Activated B cell treated with CpG ODN at 0.5 μM for 24 hours (primary cell): Measurements from ENCODE around the gene IL37. TPM values are rescaled to one million over a fixed set of nuclear protein-coding genes. Genes with fewer than 3 reads are reported as not detected.

ENCODE experiments used
- ATAC-seq: fragments of 200-7000 bp; cut with Tn5 transposase; one replicate; pipeline ENCODE4 v1.10.0; 2021; ENCODE audit warnings: low read depth, mild to moderate bottlenecking, moderate library complexity
- CTCF ChIA-PET: fragments of 350-600 bp; sonication (Branson Sonifier 250); formaldehyde crosslinking; loops from one replicate; lab custom pipeline; 2021; ENCODE audit warnings: antibody characterized with exemption; lab: Charles Lee
- POLR2A ChIA-PET: fragments of 350-600 bp; sonication (Branson Sonifier 250); formaldehyde crosslinking; loops from one replicate; lab custom pipeline; 2021; ENCODE audit warnings: antibody characterized with exemption; lab: Charles Lee
- DNase-seq: peaks from one replicate; pipeline ENCODE4 v3.0.0; 2022
- H3K27ac Mint-ChIP-seq: one replicate; pipeline ENCODE4 v1.8.0; 2020; ENCODE audit warnings: mixed read lengths
- H3K27me3 Mint-ChIP-seq: one replicate; pipeline ENCODE4 v1.8.0; 2021; ENCODE audit warnings: mixed read lengths
- H3K36me3 Mint-ChIP-seq: one replicate; pipeline ENCODE4 v1.8.0; 2021; ENCODE audit warnings: low read depth, mixed read lengths
- H3K4me1 Mint-ChIP-seq: one replicate; pipeline ENCODE4 v1.8.0; 2021; ENCODE audit warnings: mixed read lengths
- H3K4me3 Mint-ChIP-seq: one replicate; pipeline ENCODE4 v1.8.0; 2020; ENCODE audit warnings: mild to moderate bottlenecking, mixed read lengths
- H3K9me3 Mint-ChIP-seq: one replicate; pipeline ENCODE4 v1.8.0; 2020; ENCODE audit warnings: mixed read lengths
- CTCF ChIP-seq: fragments of 200-600 bp; IDR thresholded peaks from one replicate; pipeline ENCODE4 v1.8.0; 2022; ENCODE audit warnings: antibody characterized with exemption, mild to moderate bottlenecking
- intact Hi-C: fragments of 100-400 bp; cut with micrococcal nuclease; formaldehyde crosslinking; loops from one replicate; pipeline ENCODE4 v1.15.1; 2024
- total RNA-seq: library from RNA; stranded (reverse); gene quantifications from 2 replicates; pipeline ENCODE4 v1.2.3, GENCODE V29; 2022

IL37 gene
- total RNA-seq, 1 donor from 2014 or later: not detected

GRCh38 chr2:112881217-112881985 is 29.6 kb upstream of the IL37 start:
- Mint-ChIP-seq H3K27ac (peak overlapping the region; percentile 77), H3K27me3 (no peaks in the 10 kb centered on the region), H3K36me3 (no peaks in the 10 kb centered on the region), H3K9me3 (no peaks in the 10 kb centered on the region), H3K4me3 (peak overlapping the region; percentile 16), H3K4me1 (peaks cover 31% of the 10 kb centered on the region)
- POLR2A ChIA-PET: interaction anchor here (0.5 to 3.0 kb wide), 12 partner anchors 40 to 993 kb away, joined by 3 to 15 read pairs (median 6); partner anchors contain the start of genes CKAP2L and IL1B
- intact Hi-C loops: loop anchor here (1.0 kb wide), 1 partner anchor 40 kb away; no protein-coding TSS in a partner anchor
- ATAC-seq (peak; percentile 88), DNase-seq (no peak)
- no peak for TF ChIP-seq CTCF
- CTCF ChIA-PET: interaction anchor here (0.8 to 12.5 kb wide), 3 partner anchors 47 to 130 kb away, joined by 3 to 302 read pairs (median 4); no protein-coding TSS in a partner anchor

- Mint-ChIP-seq H3K27ac (no peak overlapping the region), H3K4me3 (no peak overlapping the region), H3K4me1 (peaks cover 31% of the 10 kb centered on the region), H3K36me3 (no peaks in the 10 kb centered on the region), H3K27me3 (no peaks in the 10 kb centered on the region), H3K9me3 (no peaks in the 10 kb centered on the region)
- ChIA-PET POLR2A (interaction anchor here (1.9 kb wide), 1 partner anchor 134 kb away, joined by 9 read pairs; no protein-coding TSS in a partner anchor), CTCF (interaction anchor here (0.8 to 12.5 kb wide), 3 partner anchors 110 to 257 kb away, joined by 3 to 302 read pairs (median 3); no protein-coding TSS in a partner anchor)
- DNase-seq (no peak), ATAC-seq (no peak)
- intact Hi-C loops: no loop called here
- TF ChIP-seq CTCF: no peak
These were observed 27.3 kb upstream of the IL37 start for GRCh38 chr2:112883669-112884068.

DNA sequence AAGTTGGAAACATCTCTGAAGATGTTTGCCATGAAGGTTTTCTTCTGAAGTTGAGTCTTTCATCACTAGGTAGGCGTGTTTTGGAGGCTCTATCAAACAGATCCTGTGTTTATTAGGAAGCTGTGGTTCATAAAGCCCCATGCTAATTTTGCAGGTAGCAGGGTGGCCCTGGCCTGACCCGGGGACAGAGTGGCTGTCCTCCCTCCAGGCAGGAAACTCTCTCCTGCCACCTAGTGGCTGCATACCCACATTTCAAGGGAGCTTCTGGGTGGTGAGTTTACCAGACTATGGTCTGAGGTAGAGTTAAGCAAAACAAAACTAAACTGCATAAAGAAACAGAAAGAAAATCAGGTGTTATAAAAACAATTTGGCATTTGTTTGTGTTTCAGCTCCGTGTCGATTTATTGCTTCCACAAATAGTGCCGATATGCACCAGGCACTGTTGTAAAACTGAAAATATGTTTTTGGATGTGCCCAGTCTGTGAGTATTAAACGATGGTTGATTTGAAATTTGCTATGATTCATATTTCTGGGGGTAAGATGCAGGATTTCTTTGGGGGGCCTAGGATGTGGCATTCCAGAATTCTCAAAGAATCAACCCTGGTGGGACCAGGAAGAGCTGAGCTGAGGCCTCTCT is 26.0 kb upstream of the IL37 start:
- peak; percentile 36 for TF ChIP-seq CTCF
- H3K9me3 Mint-ChIP-seq: no peaks in the 10 kb centered on the region
- peak; percentile 58 for ATAC-seq
- H3K4me3 Mint-ChIP-seq: no peak overlapping the region
- ChIA-PET POLR2A (interaction anchor here (0.7 to 1.6 kb wide), 3 partner anchors 46 to 135 kb away, joined by 3 to 8 read pairs (median 6); no protein-coding TSS in a partner anchor), CTCF (interaction anchor here (0.7 to 12.5 kb wide), 24 partner anchors 8 to 285 kb away, joined by 3 to 302 read pairs (median 4); partner anchors contain the start of genes IL1B and SLC20A1)
- no peaks in the 10 kb centered on the region for H3K27me3 Mint-ChIP-seq
- no peaks in the 10 kb centered on the region for H3K36me3 Mint-ChIP-seq
- H3K27ac Mint-ChIP-seq: no peak overlapping the region
- DNase-seq: peak; percentile 52
- H3K4me1 Mint-ChIP-seq: peaks cover 23% of the 10 kb centered on the region
- intact Hi-C loops: loop anchor here (1.0 kb wide), 3 partner anchors 136 to 285 kb away; no protein-coding TSS in a partner anchor

- Mint-ChIP-seq H3K27ac (no peak overlapping the region), H3K9me3 (no peaks in the 10 kb centered on the region)
These were observed 25.5 kb upstream of the IL37 start for GRCh38 chr2:112885506-112885902.

More at GRCh38 chr2:112885506-112885902, 25.5 kb upstream of the IL37 start:
- no peak for DNase-seq
- TF ChIP-seq CTCF: no peak
- Mint-ChIP-seq H3K4me3 (no peak overlapping the region), H3K4me1 (peaks cover 18% of the 10 kb centered on the region), H3K27me3 (no peaks in the 10 kb centered on the region), H3K36me3 (no peaks in the 10 kb centered on the region)
- intact Hi-C loops: loop anchor here (1.0 kb wide), 3 partner anchors 136 to 285 kb away; no protein-coding TSS in a partner anchor
- ChIA-PET POLR2A (interaction anchor here (1.6 kb wide), 1 partner anchor 136 kb away, joined by 8 read pairs; no protein-coding TSS in a partner anchor), CTCF (interaction anchor here (0.7 to 12.5 kb wide), 24 partner anchors 8 to 286 kb away, joined by 3 to 302 read pairs (median 4); partner anchors contain the start of genes IL1B and SLC20A1)
- ATAC-seq: no peak
